Psoas muscle (tissue), 8 donors: ENCODE results near the gene KRTAP5-7. TPM values are rescaled to one million over a fixed set of nuclear protein-coding genes. Genes with fewer than 3 reads are reported as not detected.
A peak's percentile ranks its signal among the peaks of the same experiment; 100 is the strongest.

Experiments used
- ATAC-seq, 4 donors: fragments of 200-7000 bp; cut with Tn5 transposase; one replicate each; pipeline ENCODE4 v1.9.1; 2020; ENCODE audit warnings: moderate library complexity in 3 of 4, mild to moderate bottlenecking in 2 of 4
- DNase-seq, 2 donors: peaks; one replicate each; pipeline ENCODE4 v3.0.0-alpha.2; 2020
- H3K27ac ChIP-seq: fragments of 200-600 bp; one replicate; pipeline ENCODE4 v1.8.0; 2022
- H3K27me3 ChIP-seq, 3 donors: fragments of 200-600 bp in 1 of 3; one replicate each; pipeline versions ENCODE4 v1.6.1 to v1.8.0; 2013 to 2022; ENCODE audit warnings: low read length in 2 of 3, mild to moderate bottlenecking in 2 of 3, moderate library complexity in 1 of 3; ENCODE audit not compliant: insufficient read depth in 3 of 3
- H3K36me3 ChIP-seq, 2 donors: fragments of 200-600 bp in 1 of 2; one replicate each; pipeline versions ENCODE4 v1.6.1 to v1.8.0; 2013 to 2022; ENCODE audit warnings: low read depth in 1 of 2, mild to moderate bottlenecking in 1 of 2, moderate library complexity in 1 of 2; ENCODE audit not compliant: insufficient read depth in 1 of 2
- H3K4me1 ChIP-seq: fragments of 200-600 bp; one replicate; pipeline ENCODE4 v1.8.0; 2022
- H3K4me3 ChIP-seq: fragments of 200-600 bp; one replicate; pipeline ENCODE4 v1.8.0; 2022; ENCODE audit warnings: mild to moderate bottlenecking
- H3K9me3 ChIP-seq: fragments of 200-600 bp; one replicate; pipeline ENCODE4 v1.8.0; 2022
- CTCF ChIP-seq: fragments of 200-600 bp; IDR thresholded peaks from one replicate; pipeline ENCODE4 v1.8.0; 2022; ENCODE audit warnings: antibody characterized with exemption
- WGBS, 3 donors: extraction: QIAGEN DNeasy Blood & Tissue Kit; methylation state at CpG; one replicate each; pipeline versions ENCODE4 v1.1.6 to v1.1.7; 2013; 5-methylcytosine and 5-hydroxymethylcytosine counted together
- intact Hi-C, 2 donors: fragments of 100-400 bp; cut with DNase I; formaldehyde crosslinking; loops; one replicate each; pipeline versions ENCODE4 v1.11.0 to v1.14.2; 2022
- polyA plus RNA-seq, 3 donors: library from polyadenylated mRNA; stranded (reverse); fragments of 200-250 nt; gene quantifications; one replicate each; pipeline ENCODE4 v1.2.3, GENCODE V29; 2013
- total RNA-seq, 4 donors: library from RNA; stranded (reverse); fragmentation: NEBNext Ultra II Directional in 2 of 4; extraction: Animal tissue kit (Norgen Biotek cat#: 25700) in 2 of 4; gene quantifications; one replicate each; pipeline versions ENCODE4 v1.2.1 to v1.2.4, GENCODE V29; 2021 to 2023
- donor health status: healthy with polysubstance abuse.
- donor health status: DM: no; HTN: no; CAD: no; lungs with moderate emphysema.
- donor health status: Bipolar disorder and iron deficiency.
- donor health status: healthy.
- donor health status: DM: yes; HTN: yes; CAD: no.
- donor health status: DM: no; HTN: no; CAD: no.
- donor health status: DM: no; HTN: no; CAD: no.
- donor health status: DM: yes; HTN: yes; CAD: no.

The KRTAP5-7 gene
- total and polyA plus RNA-seq, 7 donors: 0.01 TPM; not detected in 6

GRCh38 chr11:71489311-71490043, 37.6 kb upstream of the KRTAP5-7 start:
- Histone ChIP-seq H3K27me3 (no peaks in the 10 kb centered on the region), H3K4me3 (no peak overlapping the region), H3K4me1 (no peaks in the 10 kb centered on the region), H3K36me3 (peaks cover 0 to 75% of the 10 kb centered on the region in 2 donors), H3K27ac (no peak overlapping the region), H3K9me3 (no peaks in the 10 kb centered on the region)
- DNase-seq: no peak
- WGBS, 3 donors: 71 to 82% (median 78%) methylated on average over 15 of the region's 15 CpGs
- peak in 1 of 4 donors; percentile 35 for ATAC-seq
- TF ChIP-seq CTCF: no peak
- intact Hi-C loops: no loop called here

GRCh38 chr11:71490044-71490730, 36.9 kb upstream of the KRTAP5-7 start:
- Histone ChIP-seq H3K27me3 (no peaks in the 10 kb centered on the region), H3K4me1 (no peaks in the 10 kb centered on the region), H3K4me3 (no peak overlapping the region), H3K36me3 (peaks cover 0 to 70% of the 10 kb centered on the region in 2 donors), H3K27ac (no peak overlapping the region), H3K9me3 (no peaks in the 10 kb centered on the region)
- DNase-seq: no peak
- intact Hi-C loops: no loop called here
- no peak for ATAC-seq
- 90 to 95% (median 92%) methylated on average over 23 of the region's 23 CpGs for WGBS, 3 donors
- no peak for TF ChIP-seq CTCF

DNA sequence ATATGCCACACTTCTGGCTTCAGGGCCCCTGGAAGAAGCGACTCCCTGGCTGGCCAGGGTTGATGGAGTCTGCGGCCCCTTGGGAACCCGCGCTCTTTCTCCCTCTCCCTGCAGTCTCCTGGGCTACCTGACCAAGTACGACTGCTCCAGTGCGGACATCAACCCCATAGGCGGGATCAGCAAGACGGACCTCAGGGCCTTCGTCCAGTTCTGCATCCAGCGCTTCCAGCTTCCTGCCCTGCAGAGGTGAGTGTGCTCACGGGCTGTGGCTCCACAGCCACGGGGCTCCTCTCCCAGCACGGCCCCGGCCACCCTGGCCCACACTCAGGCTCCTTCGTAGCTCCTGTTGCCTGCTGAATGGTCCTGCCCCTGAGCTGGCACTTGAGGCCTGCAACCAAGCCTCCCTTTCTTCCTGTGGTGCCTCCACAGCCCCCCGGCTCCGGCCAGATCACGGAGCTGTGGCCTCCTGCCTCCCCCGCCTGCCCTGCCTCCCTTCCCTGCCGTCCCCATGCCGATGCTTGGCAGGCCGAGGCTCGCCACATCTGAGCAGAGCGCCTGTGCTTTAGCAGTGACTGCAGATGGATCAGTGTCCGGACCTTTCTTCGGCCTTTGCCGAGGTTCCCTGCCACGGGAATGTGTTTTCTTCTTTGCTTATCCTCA, 36.2 kb upstream of the KRTAP5-7 start:
- ATAC-seq (no peak), DNase-seq (no peak)
- no peaks in the 10 kb centered on the region for H3K4me1 ChIP-seq
- TF ChIP-seq CTCF: no peak
- 96 to 98% (median 96%) methylated on average over 27 to 28 of the region's 28 CpGs for WGBS, 3 donors
- H3K4me3 ChIP-seq: no peak overlapping the region
- H3K27ac ChIP-seq: no peak overlapping the region
- no peaks in the 10 kb centered on the region for H3K9me3 ChIP-seq
- H3K36me3 ChIP-seq: peaks cover 0 to 70% of the 10 kb centered on the region in 2 donors
- intact Hi-C loops: no loop called here
- no peaks in the 10 kb centered on the region for H3K27me3 ChIP-seq

DNA sequence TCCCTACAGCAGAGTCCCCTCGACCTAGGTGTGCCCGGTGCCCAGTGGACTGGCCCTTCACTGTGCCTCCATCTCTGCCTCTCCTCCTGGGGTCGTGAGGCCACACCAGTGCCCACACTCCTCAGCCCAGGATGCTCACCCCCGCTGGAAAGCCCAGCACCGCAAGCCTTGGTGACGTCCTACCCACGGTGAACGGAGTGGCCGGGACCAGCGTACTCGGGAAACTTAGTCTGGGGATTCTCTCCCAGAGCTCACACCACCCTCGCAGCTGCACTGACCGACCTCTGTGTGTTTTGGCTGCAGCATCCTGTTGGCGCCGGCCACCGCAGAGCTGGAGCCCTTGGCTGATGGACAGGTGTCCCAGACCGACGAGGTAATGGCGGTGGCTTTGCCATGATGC, 35.5 kb upstream of the KRTAP5-7 start:
- no peak for TF ChIP-seq CTCF
- H3K27me3 ChIP-seq: no peaks in the 10 kb centered on the region
- no peak overlapping the region for H3K4me3 ChIP-seq
- no peak for ATAC-seq
- H3K9me3 ChIP-seq: no peaks in the 10 kb centered on the region
- no peak overlapping the region for H3K27ac ChIP-seq
- no peaks in the 10 kb centered on the region for H3K4me1 ChIP-seq
- WGBS, 3 donors: 81 to 90% (median 81%) methylated on average over 16 to 19 of the region's 19 CpGs
- no peak for DNase-seq
- intact Hi-C loops: no loop called here
- H3K36me3 ChIP-seq: peaks cover 0 to 72% of the 10 kb centered on the region in 2 donors
